ENCODE measurements around the gene HMG20B.

- TF ChIP-seq ZNF274 (IDR thresholded peaks at IDR 0.05; ENCODE audit: low read depth, low read length) (no peak), CTCF (IDR thresholded peaks at IDR 0.05 in 2 of 3, conservative IDR thresholded peaks at IDR 0.05 in 1 of 3; ENCODE audit: borderline replicate concordance in 1 of 3, insufficient read depth in 1 of 3, low read depth in 2 of 3, low read length in 2 of 3) (no peak), POLR2AphosphoS5 (IDR thresholded peaks at IDR 0.05; ENCODE audit: low read depth, low read length) (no peak), EZH2phosphoT487 (IDR thresholded peaks at IDR 0.05; ENCODE audit: borderline replicate concordance) (no peak), POLR2A (IDR thresholded peaks at IDR 0.05; ENCODE audit: borderline replicate concordance, extremely low read depth, insufficient read depth, insufficient read length) (no peak), JUND (IDR thresholded peaks at IDR 0.05) (no peak)
These were observed 22.9 kb upstream of the HMG20B start for GRCh38 chr19:3549816-3550215.

All from HCT116 (cell line).